ENCODE measurements around the gene SATB2. TPM values are rescaled to one million over a fixed set of nuclear protein-coding genes. Genes with fewer than 3 reads are reported as not detected.

Gene SATB2
- total and polyA plus RNA-seq, 2 experiments from 2014 or later: 3.0 to 9.9 TPM

DNA sequence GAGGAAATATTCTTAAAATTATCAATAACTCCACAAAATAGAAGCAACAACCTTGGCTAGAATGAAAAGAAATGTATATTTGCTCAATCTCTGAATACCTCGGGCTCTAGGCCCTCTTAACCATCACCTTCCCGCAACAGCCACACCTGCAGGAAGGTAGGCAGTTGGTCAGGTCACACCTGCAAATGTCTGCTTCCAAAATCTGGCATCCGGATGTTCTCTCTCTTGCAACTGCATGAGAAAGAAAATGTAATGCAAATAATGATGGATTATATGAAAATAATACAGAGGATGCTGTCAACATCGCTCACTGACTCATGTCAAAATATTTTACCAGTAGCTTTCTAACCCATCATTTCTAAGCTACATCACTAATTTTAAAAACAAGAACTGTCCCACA, 148.3 kb downstream of the SATB2 start:
- Histone ChIP-seq H3K36me3 (ENCODE audit: low read depth) (peaks cover 14% of the 10 kb centered on the region; the same call in 1 of the 2 replicates), H3K27me3 (replicated peaks; ENCODE audit: insufficient read depth) (no peaks in the 10 kb centered on the region), H3K4me3 (no peak overlapping the region), H3K79me2 (ENCODE audit: insufficient read depth) (no peaks in the 10 kb centered on the region), H3K9me3 (ENCODE audit: low read depth) (no peaks in the 10 kb centered on the region), H3K4me2 (ENCODE audit: unreplicated experiment) (no peak overlapping the region), H3K9ac (no peak overlapping the region), H4K20me1 (ENCODE audit: insufficient read depth) (no peaks in the 10 kb centered on the region), H2AFZ (no peak overlapping the region), H3F3A (ENCODE audit: insufficient read depth) (peaks cover 4% of the 10 kb centered on the region), H3K27ac (no peak overlapping the region), H3K4me1 (ENCODE audit: insufficient read depth) (peaks cover 4% of the 10 kb centered on the region), H3K9me2 (ENCODE audit: insufficient read depth) (no peaks in the 10 kb centered on the region)
- no peak for DNase-seq
- in situ Hi-C loops (cut with MboI): no loop called here
- 97% methylated on average over 4 of the region's 4 CpGs for WGBS, 2 experiments (ENCODE audit: low coverage in 1 of 2, low lambda C conversion rate in 2 of 2, missing lambda C conversion rate in 2 of 2)
- no peak for TF ChIP-seq EZH2phosphoT487 (IDR thresholded peaks at IDR 0.05; ENCODE audit: insufficient read depth, low read depth)

DNA sequence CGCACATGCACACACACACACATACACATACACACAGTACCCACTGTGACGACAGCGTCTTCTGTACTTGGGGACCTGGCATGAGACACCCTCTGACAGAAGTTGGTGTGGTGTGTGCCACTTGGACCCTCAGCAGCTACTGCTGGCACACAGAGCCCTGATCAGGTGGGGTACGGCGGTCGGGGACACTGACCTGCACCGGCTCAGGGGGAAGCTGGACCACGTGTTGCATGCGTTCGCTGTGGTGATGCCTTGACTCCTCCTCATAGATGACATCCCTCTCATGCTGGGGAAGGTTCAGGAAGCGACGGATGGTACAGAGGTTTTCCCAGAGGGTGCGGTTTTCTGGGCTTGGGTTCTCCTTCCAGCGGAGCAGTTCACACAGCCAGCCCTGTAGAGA, 149.2 kb downstream of the SATB2 start:
- H3K27ac ChIP-seq: no peak overlapping the region
- no peaks in the 10 kb centered on the region for H4K20me1 ChIP-seq (ENCODE audit: insufficient read depth)
- no peak overlapping the region for H3K9ac ChIP-seq
- H3K27me3 ChIP-seq (replicated peaks; ENCODE audit: insufficient read depth): no peaks in the 10 kb centered on the region
- 99% methylated on average over 10 to 14 of the region's 14 CpGs for WGBS, 2 experiments (ENCODE audit: low coverage in 1 of 2, low lambda C conversion rate in 2 of 2, missing lambda C conversion rate in 2 of 2)
- in situ Hi-C loops (cut with MboI): no loop called here
- DNase-seq: no peak
- no peak overlapping the region for H2AFZ ChIP-seq
- H3K36me3 ChIP-seq (ENCODE audit: low read depth): peaks cover 14% of the 10 kb centered on the region; the same call in 1 of the 2 replicates
- H3K4me3 ChIP-seq: no peak overlapping the region
- peaks cover 9% of the 10 kb centered on the region for H3K4me1 ChIP-seq (ENCODE audit: insufficient read depth)
- TF ChIP-seq EZH2 (IDR thresholded peaks at IDR 0.05; ENCODE audit: insufficient read depth, poor library complexity, severe bottlenecking) (no peak), EZH2phosphoT487 (IDR thresholded peaks at IDR 0.05; ENCODE audit: insufficient read depth, low read depth) (no peak)
- peaks cover 9% of the 10 kb centered on the region for H3F3A ChIP-seq (ENCODE audit: insufficient read depth)
- no peak overlapping the region for H3K4me2 ChIP-seq (ENCODE audit: unreplicated experiment)
- H3K9me2 ChIP-seq (ENCODE audit: insufficient read depth): no peaks in the 10 kb centered on the region
- H3K79me2 ChIP-seq (ENCODE audit: insufficient read depth): no peaks in the 10 kb centered on the region
- H3K9me3 ChIP-seq (ENCODE audit: low read depth): no peaks in the 10 kb centered on the region

DNA sequence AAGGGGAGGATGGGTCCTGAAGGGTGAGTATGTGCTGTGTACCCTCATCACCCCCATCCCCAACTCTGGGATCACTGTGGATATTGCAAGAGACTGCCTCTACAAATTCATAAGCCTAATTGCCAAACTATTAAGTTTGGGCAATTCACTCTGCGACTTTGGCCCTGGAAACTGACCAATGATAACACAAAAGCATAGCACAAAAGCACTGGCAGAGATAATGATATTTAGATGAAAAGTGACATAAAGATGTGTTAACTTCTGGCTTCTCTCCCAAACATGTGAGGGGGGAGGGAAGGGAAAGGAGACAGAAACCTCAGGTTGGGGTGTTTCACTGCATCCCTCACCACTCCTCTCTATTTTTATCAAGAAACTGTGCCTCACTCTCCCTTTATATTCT, 150.3 kb downstream of the SATB2 start:
- H3K9me3 ChIP-seq (ENCODE audit: low read depth): no peaks in the 10 kb centered on the region
- TF ChIP-seq EZH2phosphoT487 (IDR thresholded peaks at IDR 0.05; ENCODE audit: insufficient read depth, low read depth) (no peak), EZH2 (IDR thresholded peaks at IDR 0.05; ENCODE audit: insufficient read depth, poor library complexity, severe bottlenecking) (no peak)
- H3K9me2 ChIP-seq (ENCODE audit: insufficient read depth): no peaks in the 10 kb centered on the region
- peaks cover 11% of the 10 kb centered on the region; the same call in 1 of the 2 replicates for H3K36me3 ChIP-seq (ENCODE audit: low read depth)
- H3K4me1 ChIP-seq (ENCODE audit: insufficient read depth): peaks cover 20% of the 10 kb centered on the region
- 79 to 86% methylated on average over 1 of the region's 1 CpG for WGBS, 2 experiments (ENCODE audit: low coverage in 1 of 2, low lambda C conversion rate in 2 of 2, missing lambda C conversion rate in 2 of 2)
- no peak overlapping the region for H3K4me3 ChIP-seq
- no peaks in the 10 kb centered on the region for H4K20me1 ChIP-seq (ENCODE audit: insufficient read depth)
- no peak for DNase-seq
- H3K27ac ChIP-seq: no peak overlapping the region
- no peak overlapping the region for H2AFZ ChIP-seq
- no peak overlapping the region for H3K9ac ChIP-seq
- H3K27me3 ChIP-seq (replicated peaks; ENCODE audit: insufficient read depth): no peaks in the 10 kb centered on the region
- in situ Hi-C loops (cut with MboI): no loop called here
- H3K4me2 ChIP-seq (ENCODE audit: unreplicated experiment): no peak overlapping the region
- H3K79me2 ChIP-seq (ENCODE audit: insufficient read depth): no peaks in the 10 kb centered on the region
- H3F3A ChIP-seq (ENCODE audit: insufficient read depth): peaks cover 20% of the 10 kb centered on the region

DNA sequence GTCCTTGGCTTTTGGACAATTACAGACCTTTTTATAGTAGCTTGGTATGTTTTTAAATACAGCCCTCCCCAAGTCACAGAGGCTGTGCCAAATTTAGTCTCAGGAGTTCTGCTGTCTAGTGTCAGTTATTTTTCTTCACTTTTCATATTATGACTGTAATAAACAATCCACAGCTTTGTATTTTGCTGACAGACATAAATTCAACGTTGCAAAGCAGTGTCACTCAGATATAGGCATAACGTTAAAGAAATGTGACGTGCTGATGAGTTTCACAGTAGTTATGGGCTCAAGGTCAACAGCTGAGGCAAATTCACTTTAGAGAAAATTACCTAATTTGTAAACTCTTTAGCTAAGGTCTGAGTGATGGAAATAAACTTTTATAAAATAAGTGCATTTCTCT, 151.6 kb downstream of the SATB2 start:
- no peaks in the 10 kb centered on the region for H3K79me2 ChIP-seq (ENCODE audit: insufficient read depth)
- TF ChIP-seq EZH2phosphoT487 (IDR thresholded peaks at IDR 0.05; ENCODE audit: insufficient read depth, low read depth) (no peak), EZH2 (IDR thresholded peaks at IDR 0.05; ENCODE audit: insufficient read depth, poor library complexity, severe bottlenecking) (no peak)
- H3K9ac ChIP-seq: no peak overlapping the region
- 69 to 71% methylated on average over 3 of the region's 3 CpGs for WGBS, 2 experiments (ENCODE audit: low coverage in 1 of 2, low lambda C conversion rate in 2 of 2, missing lambda C conversion rate in 2 of 2)
- DNase-seq: no peak
- in situ Hi-C loops (cut with MboI): no loop called here
- no peak overlapping the region for H3K4me2 ChIP-seq (ENCODE audit: unreplicated experiment)
- peaks cover 33% of the 10 kb centered on the region for H3F3A ChIP-seq (ENCODE audit: insufficient read depth)
- no peaks in the 10 kb centered on the region for H3K9me2 ChIP-seq (ENCODE audit: insufficient read depth)
- H3K4me3 ChIP-seq: no peak overlapping the region
- peaks cover 25% of the 10 kb centered on the region for H3K4me1 ChIP-seq (ENCODE audit: insufficient read depth)
- no peaks in the 10 kb centered on the region for H3K27me3 ChIP-seq (replicated peaks; ENCODE audit: insufficient read depth)
- H2AFZ ChIP-seq: no peak overlapping the region
- no peaks in the 10 kb centered on the region for H4K20me1 ChIP-seq (ENCODE audit: insufficient read depth)
- no peak overlapping the region for H3K27ac ChIP-seq
- no peaks in the 10 kb centered on the region for H3K9me3 ChIP-seq (ENCODE audit: low read depth)
- H3K36me3 ChIP-seq (ENCODE audit: low read depth): peaks cover 11% of the 10 kb centered on the region; the same call in 1 of the 2 replicates

GRCh38 chr2:199303728-199304177, 154.0 kb downstream of the SATB2 start:
- H2AFZ ChIP-seq: no peak overlapping the region
- TF ChIP-seq EZH2 (IDR thresholded peaks at IDR 0.05; ENCODE audit: insufficient read depth, poor library complexity, severe bottlenecking) (no peak), EZH2phosphoT487 (IDR thresholded peaks at IDR 0.05; ENCODE audit: insufficient read depth, low read depth) (peak; percentile 92)
- no peaks in the 10 kb centered on the region for H3K9me3 ChIP-seq (ENCODE audit: low read depth)
- H3K27ac ChIP-seq: peak overlapping the region; percentile 98
- no peaks in the 10 kb centered on the region for H3K27me3 ChIP-seq (replicated peaks; ENCODE audit: insufficient read depth)
- no peaks in the 10 kb centered on the region for H4K20me1 ChIP-seq (ENCODE audit: insufficient read depth)
- 2 to 3% methylated on average over 6 of the region's 6 CpGs for WGBS, 2 experiments (ENCODE audit: low coverage in 1 of 2, low lambda C conversion rate in 2 of 2, missing lambda C conversion rate in 2 of 2)
- H3K36me3 ChIP-seq (ENCODE audit: low read depth): peaks cover 11% of the 10 kb centered on the region; the same call in 1 of the 2 replicates
- DNase-seq: peak; percentile 99
- peak overlapping the region; percentile 80 for H3K9ac ChIP-seq
- 0 out of 2 replicates have a peak, but pooled peaks cover 2% of the 10 kb centered on the region for H3K79me2 ChIP-seq (ENCODE audit: insufficient read depth)
- peaks cover 25% of the 10 kb centered on the region for H3K4me1 ChIP-seq (ENCODE audit: insufficient read depth)
- H3F3A ChIP-seq (ENCODE audit: insufficient read depth): peaks cover 33% of the 10 kb centered on the region
- no peaks in the 10 kb centered on the region for H3K9me2 ChIP-seq (ENCODE audit: insufficient read depth)
- H3K4me2 ChIP-seq (ENCODE audit: unreplicated experiment): peak overlapping the region; percentile 88
- peak overlapping the region; percentile 63 for H3K4me3 ChIP-seq
- in situ Hi-C loops (cut with MboI): no loop called here

Measured in GM23248 (cell line).